Measurements from ENCODE around the gene NUDCD3. TPM values are rescaled to one million over a fixed set of nuclear protein-coding genes. Genes with fewer than 3 reads are reported as not detected.

NUDCD3 gene
- total RNA-seq, 1 donor from 2014 or later, result 39.3 TPM

- no peak for DNase-seq (ENCODE audit: low spot score in 2 of 2)
- H3K4me3 ChIP-seq, result no peak overlapping the region
- no peaks in the 10 kb centered on the region for H3K36me3 ChIP-seq
- H3K27ac ChIP-seq, result no peak overlapping the region
- no peak for TF ChIP-seq CTCF (IDR thresholded peaks at IDR 0.05)
- intact Hi-C loops (cut with DNase I), result no loop called here
- peaks cover 0 to 3% of the 10 kb centered on the region in 2 donors for H3K9me3 ChIP-seq
- H3K4me1 ChIP-seq, result no peaks in the 10 kb centered on the region
- H3K27me3 ChIP-seq, result no peaks in the 10 kb centered on the region
These were observed 136.8 kb downstream of the NUDCD3 start for GRCh38 chr7:44353668-44354067.

GRCh38 chr7:44348851-44349781 lies 141.3 kb downstream of the NUDCD3 start:
- no peak for DNase-seq (ENCODE audit: low spot score in 2 of 2)
- Histone ChIP-seq H3K4me1 (no peaks in the 10 kb centered on the region), H3K9me3 (no peaks in the 10 kb centered on the region), H3K4me3 (no peak overlapping the region), H3K27me3 (no peaks in the 10 kb centered on the region), H3K27ac (no peak overlapping the region), H3K36me3 (no peaks in the 10 kb centered on the region)
- TF ChIP-seq CTCF (IDR thresholded peaks at IDR 0.05), result no peak
- intact Hi-C loops (cut with DNase I), result loop anchor here (2.0 kb wide), 1 partner anchor 128 kb away; no protein-coding TSS in a partner anchor

- H3K27ac ChIP-seq, result no peak overlapping the region
- intact Hi-C loops (cut with DNase I), result loop anchor here (2.0 kb wide), 1 partner anchor 129 kb away; no protein-coding TSS in a partner anchor
- TF ChIP-seq CTCF (IDR thresholded peaks at IDR 0.05), result peak in 2 of 3 experiments; percentile 14 to 43
- DNase-seq (ENCODE audit: low spot score in 2 of 2), result no peak
- no peaks in the 10 kb centered on the region for H3K9me3 ChIP-seq
- H3K4me1 ChIP-seq, result no peaks in the 10 kb centered on the region
- H3K36me3 ChIP-seq, result no peaks in the 10 kb centered on the region
- H3K4me3 ChIP-seq, result no peak overlapping the region
- H3K27me3 ChIP-seq, result no peaks in the 10 kb centered on the region
These were observed 142.2 kb downstream of the NUDCD3 start for GRCh38 chr7:44348300-44348699.

GRCh38 chr7:44347546-44348114 lies 142.8 kb downstream of the NUDCD3 start:
- intact Hi-C loops (cut with DNase I), result loop anchor here (2.0 kb wide), 1 partner anchor 129 kb away; no protein-coding TSS in a partner anchor
- Histone ChIP-seq H3K4me1 (no peaks in the 10 kb centered on the region), H3K9me3 (no peaks in the 10 kb centered on the region), H3K27me3 (no peaks in the 10 kb centered on the region), H3K36me3 (no peaks in the 10 kb centered on the region), H3K27ac (no peak overlapping the region), H3K4me3 (no peak overlapping the region)
- no peak for TF ChIP-seq CTCF (IDR thresholded peaks at IDR 0.05)
- DNase-seq (ENCODE audit: low spot score in 2 of 2), result no peak

GRCh38 chr7:44346063-44346462 lies 144.4 kb downstream of the NUDCD3 start:
- TF ChIP-seq CTCF (IDR thresholded peaks at IDR 0.05), result no peak
- Histone ChIP-seq H3K36me3 (no peaks in the 10 kb centered on the region), H3K27ac (no peak overlapping the region), H3K27me3 (no peaks in the 10 kb centered on the region), H3K4me3 (no peak overlapping the region), H3K4me1 (no peaks in the 10 kb centered on the region), H3K9me3 (no peaks in the 10 kb centered on the region)
- no peak for DNase-seq (ENCODE audit: low spot score in 2 of 2)
- intact Hi-C loops (cut with DNase I), result no loop called here

All from ascending aorta (tissue), 2 donors.